ENCODE results near the gene ECSCR.

ECSCR gene

DNA sequence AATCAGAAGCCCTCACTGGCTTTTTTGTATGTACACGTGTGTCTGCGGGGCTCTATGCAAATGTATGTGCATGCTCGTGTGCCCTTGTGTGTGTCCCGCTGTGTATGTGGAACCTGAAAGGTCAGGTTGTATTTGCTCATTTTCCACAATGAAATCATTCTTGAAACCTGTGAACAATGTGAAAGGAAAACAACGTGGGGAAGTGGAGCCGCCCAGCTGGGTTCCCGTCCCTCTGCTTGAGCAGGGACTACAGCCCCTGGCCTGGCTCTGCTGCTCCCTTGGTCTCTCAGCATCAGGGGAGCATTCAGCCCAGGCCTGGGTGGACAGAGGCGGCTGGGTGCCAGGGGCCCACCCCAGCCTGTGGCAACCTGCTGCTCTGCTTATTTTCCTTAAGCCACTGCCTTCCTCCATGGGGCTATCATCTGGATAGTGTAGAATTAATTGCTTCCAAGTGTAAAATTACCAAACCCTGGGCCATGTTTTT is 3.0 kb downstream of the ECSCR start:
- TF ChIP-seq, protein P1, sequence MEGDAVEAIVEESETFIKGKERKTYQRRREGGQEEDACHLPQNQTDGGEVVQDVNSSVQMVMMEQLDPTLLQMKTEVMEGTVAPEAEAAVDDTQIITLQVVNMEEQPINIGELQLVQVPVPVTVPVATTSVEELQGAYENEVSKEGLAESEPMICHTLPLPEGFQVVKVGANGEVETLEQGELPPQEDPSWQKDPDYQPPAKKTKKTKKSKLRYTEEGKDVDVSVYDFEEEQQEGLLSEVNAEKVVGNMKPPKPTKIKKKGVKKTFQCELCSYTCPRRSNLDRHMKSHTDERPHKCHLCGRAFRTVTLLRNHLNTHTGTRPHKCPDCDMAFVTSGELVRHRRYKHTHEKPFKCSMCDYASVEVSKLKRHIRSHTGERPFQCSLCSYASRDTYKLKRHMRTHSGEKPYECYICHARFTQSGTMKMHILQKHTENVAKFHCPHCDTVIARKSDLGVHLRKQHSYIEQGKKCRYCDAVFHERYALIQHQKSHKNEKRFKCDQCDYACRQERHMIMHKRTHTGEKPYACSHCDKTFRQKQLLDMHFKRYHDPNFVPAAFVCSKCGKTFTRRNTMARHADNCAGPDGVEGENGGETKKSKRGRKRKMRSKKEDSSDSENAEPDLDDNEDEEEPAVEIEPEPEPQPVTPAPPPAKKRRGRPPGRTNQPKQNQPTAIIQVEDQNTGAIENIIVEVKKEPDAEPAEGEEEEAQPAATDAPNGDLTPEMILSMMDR (IDR thresholded peaks at IDR 0.05) = no peak

DNA sequence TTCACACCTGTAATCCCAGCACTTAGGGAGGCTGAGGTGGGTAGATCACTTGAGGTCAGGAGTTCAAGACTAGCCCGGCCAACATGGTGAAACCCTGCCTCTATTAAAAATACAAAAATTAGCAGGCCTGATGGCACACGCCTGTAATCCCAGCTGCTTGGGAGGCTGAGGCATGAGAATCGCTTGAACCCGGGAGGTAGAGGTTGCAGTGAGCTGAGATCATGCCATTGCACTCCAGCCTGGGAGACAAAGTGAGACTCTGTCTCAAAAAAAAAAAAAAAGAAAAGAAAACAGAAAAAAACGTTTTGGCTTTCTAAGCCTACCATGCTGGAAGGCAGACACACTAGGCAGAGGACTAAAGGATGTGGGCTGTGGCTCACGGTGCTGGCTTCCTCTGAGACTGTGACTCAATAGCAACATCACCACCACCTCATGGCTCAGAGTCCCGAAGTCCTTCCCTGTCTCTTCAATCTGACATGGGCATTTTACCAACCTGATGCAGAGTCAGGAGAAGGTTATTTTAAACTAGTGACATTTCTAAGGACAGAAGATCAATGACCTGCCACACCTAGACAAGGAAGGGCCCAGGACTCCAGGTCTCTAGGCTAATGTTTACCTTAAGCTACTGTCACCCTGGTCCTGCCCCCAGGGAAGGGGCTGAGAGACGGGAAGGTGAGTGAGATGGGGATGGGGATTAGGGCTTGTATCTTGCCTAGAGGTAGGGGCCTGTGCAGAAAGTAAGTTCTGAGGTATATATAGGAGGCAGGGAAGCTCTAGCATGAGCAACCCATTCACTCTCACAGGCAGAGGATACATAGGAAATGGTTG is 3.7 kb downstream of the ECSCR start:
- TF ChIP-seq, protein P1 (IDR thresholded peaks at IDR 0.05) = no peak

DNA sequence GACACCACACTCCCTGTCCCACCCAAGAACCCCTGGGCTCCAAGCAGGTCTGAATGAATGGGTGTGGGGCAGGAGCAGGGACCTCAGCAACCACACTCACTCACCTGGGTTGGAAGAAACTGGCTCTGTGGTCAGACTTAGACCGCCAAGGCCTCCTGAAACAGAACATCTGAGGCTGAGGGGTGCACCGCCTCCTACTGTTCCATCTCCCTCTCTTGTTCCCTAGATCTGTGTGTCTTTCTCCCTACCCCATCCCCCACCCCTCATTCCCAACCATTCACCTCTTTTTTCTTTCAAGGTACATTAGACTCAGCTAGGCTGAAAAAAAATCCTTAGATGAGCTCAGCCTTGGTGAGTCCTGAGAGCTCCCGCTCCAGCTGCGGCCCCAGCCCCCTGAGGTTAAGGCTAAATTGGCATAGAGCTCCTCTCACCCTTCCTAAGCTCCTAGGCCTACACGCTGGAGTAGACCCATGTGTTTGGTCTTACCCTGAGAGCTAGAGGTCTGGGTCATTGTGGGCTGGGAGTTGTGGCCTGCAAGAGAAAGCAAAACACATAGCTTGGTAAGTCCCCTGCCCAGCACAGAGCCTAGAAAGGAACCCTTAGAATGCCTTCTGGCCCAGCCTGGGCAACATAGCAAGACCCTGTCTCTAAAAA is 4.8 kb downstream of the ECSCR start:
- TF ChIP-seq, protein P1 (IDR thresholded peaks at IDR 0.05) = no peak

DNA sequence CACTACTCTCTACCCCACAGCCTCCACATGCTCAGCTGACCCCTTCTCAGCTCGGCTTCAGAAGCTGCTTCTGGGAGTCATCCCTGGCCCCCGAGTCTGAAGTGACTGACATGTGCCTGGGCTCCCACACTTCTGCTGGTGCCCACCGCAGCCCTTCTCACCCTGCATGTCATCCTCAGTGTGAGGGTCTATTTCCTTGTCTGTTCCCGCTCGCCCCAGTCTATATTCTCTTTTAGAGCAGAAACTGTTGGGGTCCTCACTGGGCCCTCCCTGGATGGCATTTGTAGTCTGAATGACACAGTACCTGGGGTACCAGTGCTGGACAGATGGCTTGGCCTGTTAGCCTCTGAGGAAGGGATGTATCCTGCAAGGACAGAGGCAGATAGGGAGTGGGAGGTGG is 5.3 kb downstream of the ECSCR start:
- TF ChIP-seq, protein P1 (IDR thresholded peaks at IDR 0.05) = no peak

DNA sequence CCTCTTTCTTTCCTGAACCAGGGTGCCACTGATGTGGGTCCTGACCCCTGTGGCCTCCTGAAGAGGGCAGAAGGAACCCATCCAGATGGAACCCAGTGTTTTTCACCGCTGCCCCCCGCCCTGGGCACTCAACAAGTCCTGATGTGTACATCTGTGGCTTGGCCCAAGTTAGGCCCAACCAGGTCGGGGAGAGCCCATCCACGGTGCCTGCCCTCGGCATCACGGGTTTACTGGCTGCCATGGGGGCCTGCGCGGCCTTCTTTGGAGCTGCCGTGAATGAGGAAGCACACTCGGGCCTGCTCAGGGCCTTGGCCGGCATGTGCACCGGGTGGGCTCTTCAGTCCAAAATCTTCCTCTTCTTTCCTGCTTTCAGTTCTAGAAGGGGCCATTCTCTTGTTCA is 5.8 kb downstream of the ECSCR start:
- TF ChIP-seq, protein P1 (IDR thresholded peaks at IDR 0.05) = no peak

DNA sequence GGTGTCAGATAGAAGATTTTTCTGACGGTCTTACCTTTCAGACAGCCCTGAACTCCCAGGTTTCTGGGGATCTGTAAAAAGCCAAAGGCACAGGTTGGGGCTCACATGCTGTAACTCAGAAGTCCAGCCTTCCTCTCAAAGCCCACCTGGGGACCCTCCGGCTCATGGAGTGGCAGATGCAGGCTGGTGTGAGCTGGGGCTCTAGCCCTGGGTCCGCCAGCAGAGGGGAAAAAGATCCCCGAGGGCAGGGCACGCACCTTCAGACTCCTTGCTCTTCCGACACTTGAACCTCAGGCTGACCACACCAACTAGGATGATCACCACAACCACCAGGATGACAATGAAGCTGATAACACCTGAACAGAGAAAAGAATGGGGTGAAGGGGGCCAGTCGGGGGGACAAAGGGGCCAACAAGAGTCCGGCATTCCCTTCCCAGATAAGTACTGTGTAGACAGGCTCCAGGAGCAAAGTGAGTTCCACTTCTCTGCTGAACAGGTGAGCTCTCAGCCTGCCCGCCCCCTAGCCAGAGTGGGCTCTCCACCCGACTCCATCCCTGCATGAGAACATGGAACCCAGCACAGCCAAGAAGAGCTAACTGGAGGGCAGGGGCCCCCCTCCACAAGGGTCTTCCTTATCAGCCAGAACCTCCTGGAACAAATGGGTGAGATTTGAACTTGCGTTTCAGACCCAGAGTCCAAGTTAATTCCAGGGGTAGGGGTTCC is 7.8 kb downstream of the ECSCR start:
- TF ChIP-seq, protein P1 (IDR thresholded peaks at IDR 0.05) = no peak

DNA sequence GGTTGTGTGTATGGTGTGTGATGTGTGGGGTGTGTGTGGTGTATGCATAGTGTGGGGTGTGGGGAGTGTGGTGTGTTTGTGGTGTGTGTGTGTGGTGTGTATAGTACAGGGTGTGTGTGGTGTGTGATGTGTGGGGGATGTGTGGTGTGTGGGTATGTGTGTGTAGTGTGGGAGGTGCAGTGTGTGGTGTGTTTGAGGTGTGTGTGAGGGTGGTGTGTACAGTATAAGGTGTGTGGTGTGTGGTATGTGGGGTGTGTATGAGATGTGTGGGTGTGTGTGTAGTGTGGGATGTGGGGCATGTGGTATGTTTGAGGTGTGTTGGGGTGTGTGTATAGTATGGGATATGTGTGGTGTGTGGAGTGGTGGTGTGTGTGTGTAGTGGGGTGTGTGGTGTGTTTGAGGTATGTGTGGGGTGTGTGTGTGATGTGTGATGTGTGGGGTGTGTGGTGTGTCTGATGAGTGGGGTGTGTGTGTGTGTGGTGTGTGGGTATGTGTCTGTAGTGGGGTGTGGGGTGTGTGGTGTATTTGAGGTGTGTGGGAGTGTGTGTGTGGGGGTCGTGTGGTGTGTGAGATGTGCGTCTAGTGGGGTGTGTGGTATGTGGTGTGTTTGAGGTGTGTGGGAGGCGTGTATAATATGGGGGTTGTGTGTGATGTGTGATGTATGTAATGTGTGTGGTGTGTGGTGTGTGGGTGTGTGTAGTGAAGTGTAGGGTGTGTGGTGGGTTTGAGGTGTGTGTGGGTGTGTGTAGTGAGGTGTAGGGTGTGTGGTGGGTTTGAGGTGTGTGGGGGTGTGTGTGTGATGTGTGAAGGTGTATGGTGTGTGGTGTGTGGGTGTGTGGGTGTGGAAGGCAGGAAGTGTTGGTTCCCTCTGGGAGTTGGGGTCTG is 8.6 kb downstream of the ECSCR start:
- TF ChIP-seq, protein P1 (IDR thresholded peaks at IDR 0.05) = no peak

All from LNCAP (cell line).